Mesothelial cell of epicardium (in vitro differentiated cells): ENCODE measurements around the gene ADGRG6. TPM values are rescaled to one million over a fixed set of nuclear protein-coding genes. Genes with fewer than 3 reads are reported as not detected.

Experiments used
- DNase-seq, 2 experiments: peaks; one replicate each; pipeline ENCODE4 v3.0.0; 2021; ENCODE audit warnings: low spot score in 2 of 2; ENCODE audit not compliant: unreplicated experiment in 2 of 2
- H3K27ac Mint-ChIP-seq: 2 replicates; pipeline ENCODE4 v1.8.0; 2021; ENCODE audit warnings: mixed read lengths
- H3K27me3 Mint-ChIP-seq: 2 replicates; pipeline ENCODE4 v1.8.0; 2021; ENCODE audit warnings: low read depth, mixed read lengths
- H3K36me3 Mint-ChIP-seq: 2 replicates; pipeline ENCODE4 v1.8.0; 2021; ENCODE audit warnings: mixed read lengths
- H3K4me1 Mint-ChIP-seq: 2 replicates; pipeline ENCODE4 v1.8.0; 2021; ENCODE audit warnings: mixed read lengths
- H3K4me3 Mint-ChIP-seq: 2 replicates; pipeline ENCODE4 v1.8.0; 2021; ENCODE audit warnings: mild to moderate bottlenecking, moderate library complexity, mixed read lengths
- H3K9me3 Mint-ChIP-seq: 2 replicates; pipeline ENCODE4 v1.8.0; 2021; ENCODE audit warnings: mixed read lengths
- total RNA-seq: library from RNA; stranded (reverse); gene quantifications from 3 replicates; pipeline ENCODE4 v1.2.1, GENCODE V29; 2021
- TF ChIP-seq, protein P1 (sequence below): fragments of 200-600 bp; sonication (generic); IDR thresholded peaks from one replicate; pipeline ENCODE4 v1.5.0; 2021; ENCODE audit warnings: antibody characterized with exemption; ENCODE audit not compliant: unreplicated experiment

The ADGRG6 gene
- total RNA-seq, 1 donor from 2014 or later: 36.6 TPM

DNA sequence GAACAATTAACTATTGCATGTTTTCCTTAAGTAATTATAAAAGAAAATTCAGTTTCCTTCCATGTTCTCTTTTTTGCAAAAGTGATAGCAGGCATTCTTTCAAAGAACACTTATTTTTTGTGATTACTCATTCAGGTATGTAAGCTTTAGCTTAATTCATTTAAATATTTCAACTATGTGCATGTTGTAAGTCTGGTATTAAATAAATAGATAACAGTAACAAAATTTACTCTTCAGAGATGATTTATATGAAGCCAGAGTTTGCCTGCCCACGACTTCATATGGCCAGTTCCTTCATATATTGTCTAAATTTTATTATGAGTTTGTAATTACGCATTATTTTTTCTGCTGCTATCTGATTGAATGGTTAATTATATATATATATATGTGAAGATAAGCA lies 110.9 kb downstream of the ADGRG6 start:
- Mint-ChIP-seq H3K4me3 (no peak overlapping the region), H3K27ac (no peak overlapping the region), H3K9me3 (no peaks in the 10 kb centered on the region)

DNA sequence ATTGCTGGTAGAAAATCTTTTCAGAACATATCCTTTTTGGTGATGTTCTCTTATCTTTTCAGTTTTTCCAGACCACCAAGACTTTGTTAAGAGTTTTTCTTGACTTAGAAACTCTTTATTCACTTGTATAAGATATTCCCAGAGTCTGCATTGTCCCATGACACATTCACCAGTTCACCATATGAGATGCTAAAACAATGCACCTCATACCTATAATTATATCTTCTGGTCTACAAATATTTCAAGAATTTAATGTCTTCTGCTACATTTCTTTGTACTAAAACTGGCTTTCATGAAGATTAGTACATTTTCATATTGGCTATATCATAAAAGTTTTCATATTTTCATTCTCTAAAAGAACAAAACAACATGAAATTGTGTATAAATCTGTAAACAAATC lies 111.3 kb downstream of the ADGRG6 start:
- H3K27ac Mint-ChIP-seq: no peak overlapping the region
- no peaks in the 10 kb centered on the region for H3K9me3 Mint-ChIP-seq
- H3K36me3 Mint-ChIP-seq: no peaks in the 10 kb centered on the region
- H3K4me3 Mint-ChIP-seq: no peak overlapping the region
- TF ChIP-seq, protein P1, sequence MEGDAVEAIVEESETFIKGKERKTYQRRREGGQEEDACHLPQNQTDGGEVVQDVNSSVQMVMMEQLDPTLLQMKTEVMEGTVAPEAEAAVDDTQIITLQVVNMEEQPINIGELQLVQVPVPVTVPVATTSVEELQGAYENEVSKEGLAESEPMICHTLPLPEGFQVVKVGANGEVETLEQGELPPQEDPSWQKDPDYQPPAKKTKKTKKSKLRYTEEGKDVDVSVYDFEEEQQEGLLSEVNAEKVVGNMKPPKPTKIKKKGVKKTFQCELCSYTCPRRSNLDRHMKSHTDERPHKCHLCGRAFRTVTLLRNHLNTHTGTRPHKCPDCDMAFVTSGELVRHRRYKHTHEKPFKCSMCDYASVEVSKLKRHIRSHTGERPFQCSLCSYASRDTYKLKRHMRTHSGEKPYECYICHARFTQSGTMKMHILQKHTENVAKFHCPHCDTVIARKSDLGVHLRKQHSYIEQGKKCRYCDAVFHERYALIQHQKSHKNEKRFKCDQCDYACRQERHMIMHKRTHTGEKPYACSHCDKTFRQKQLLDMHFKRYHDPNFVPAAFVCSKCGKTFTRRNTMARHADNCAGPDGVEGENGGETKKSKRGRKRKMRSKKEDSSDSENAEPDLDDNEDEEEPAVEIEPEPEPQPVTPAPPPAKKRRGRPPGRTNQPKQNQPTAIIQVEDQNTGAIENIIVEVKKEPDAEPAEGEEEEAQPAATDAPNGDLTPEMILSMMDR: no peak
- H3K4me1 Mint-ChIP-seq: no peaks in the 10 kb centered on the region
- H3K27me3 Mint-ChIP-seq: no peaks in the 10 kb centered on the region
- DNase-seq: no peak

More for the DNA sequence above, 110.9 kb downstream of the ADGRG6 start:
- Mint-ChIP-seq H3K4me1 (no peaks in the 10 kb centered on the region), H3K36me3 (no peaks in the 10 kb centered on the region), H3K27me3 (no peaks in the 10 kb centered on the region)
- TF ChIP-seq, protein P1: no peak
- no peak for DNase-seq

DNA sequence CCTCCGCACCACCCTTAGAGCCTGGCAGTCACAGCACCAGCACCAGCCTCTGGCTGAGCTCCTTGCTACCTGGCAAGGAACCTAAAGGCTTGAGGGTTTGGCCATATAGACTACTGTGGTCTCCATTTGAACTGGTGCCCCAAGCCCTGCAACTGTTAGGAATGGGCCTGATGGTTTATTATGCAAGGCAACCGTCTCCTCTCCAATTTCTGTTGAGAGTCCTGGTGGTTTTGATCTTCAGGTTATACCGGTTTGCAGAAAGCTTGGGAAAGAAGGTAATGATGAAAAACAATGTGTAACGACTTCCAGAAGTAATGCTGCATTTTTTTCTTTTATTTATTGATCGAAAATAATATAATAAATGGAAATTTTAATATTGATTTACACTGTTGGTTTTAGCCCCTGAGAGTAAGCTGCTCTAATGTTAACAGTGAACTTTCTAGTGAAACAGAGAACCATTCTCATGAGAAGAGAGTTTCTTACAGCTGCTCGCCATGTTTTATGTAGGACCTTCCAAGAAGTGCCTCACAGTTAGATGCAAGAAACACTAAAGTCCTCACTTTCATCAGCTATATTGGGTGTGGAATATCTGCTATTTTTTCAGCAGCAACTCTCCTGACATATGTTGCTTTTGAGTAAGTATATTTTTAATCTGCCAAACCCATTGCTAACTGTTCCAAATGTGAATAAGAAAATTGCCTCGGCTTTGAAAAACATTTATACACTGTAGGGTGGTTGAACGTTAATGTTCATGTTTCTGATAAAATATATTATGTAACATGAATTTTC lies 112.8 kb downstream of the ADGRG6 start:
- Mint-ChIP-seq H3K4me3 (no peak overlapping the region), H3K4me1 (no peaks in the 10 kb centered on the region), H3K27ac (no peak overlapping the region), H3K27me3 (no peaks in the 10 kb centered on the region), H3K36me3 (peaks cover under 1% of the 10 kb centered on the region), H3K9me3 (no peaks in the 10 kb centered on the region)
- no peak for DNase-seq
- TF ChIP-seq, protein P1: no peak

DNA sequence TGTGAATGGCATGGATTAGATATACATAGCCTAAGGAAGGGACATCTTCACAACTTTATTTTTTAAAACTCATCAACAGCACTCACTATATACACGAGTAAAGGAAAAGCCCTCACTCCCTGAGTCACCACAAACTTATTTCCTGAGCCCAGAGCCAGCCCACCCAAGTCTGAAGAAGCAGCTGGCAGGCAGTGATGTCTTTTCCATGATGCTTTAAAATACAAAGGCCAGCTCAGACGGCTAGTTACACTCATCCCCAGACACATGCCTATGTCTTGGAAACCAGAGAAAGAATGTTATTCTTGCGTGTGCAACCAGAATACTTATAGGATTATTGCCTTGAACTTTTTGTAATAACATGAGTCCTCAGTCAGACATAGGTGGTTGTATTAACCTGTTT lies 114.4 kb downstream of the ADGRG6 start:
- Mint-ChIP-seq H3K4me3 (no peak overlapping the region), H3K9me3 (no peaks in the 10 kb centered on the region), H3K27ac (no peak overlapping the region), H3K4me1 (no peaks in the 10 kb centered on the region), H3K36me3 (peaks cover 9% of the 10 kb centered on the region), H3K27me3 (no peaks in the 10 kb centered on the region)
- TF ChIP-seq, protein P1: no peak
- DNase-seq: no peak

DNA sequence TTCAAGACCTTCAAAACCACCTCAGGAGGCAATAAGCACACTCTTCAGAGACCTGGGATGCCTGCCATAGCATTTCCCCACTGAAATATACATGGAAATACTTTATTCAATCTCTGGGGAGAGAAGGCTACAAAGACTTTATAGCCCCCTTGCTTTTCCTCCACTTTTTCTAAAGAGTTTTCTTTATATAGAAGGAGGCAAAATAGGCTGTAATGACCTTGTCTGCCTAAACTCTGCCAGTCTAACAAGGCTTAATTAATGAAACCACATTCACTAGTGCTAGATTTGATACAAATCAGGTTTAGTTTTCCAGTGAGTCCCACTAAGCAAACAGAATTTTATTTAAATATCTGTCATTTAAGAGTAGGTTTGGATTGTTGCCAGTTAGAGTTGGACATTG lies 114.9 kb downstream of the ADGRG6 start:
- TF ChIP-seq, protein P1: no peak

DNA sequence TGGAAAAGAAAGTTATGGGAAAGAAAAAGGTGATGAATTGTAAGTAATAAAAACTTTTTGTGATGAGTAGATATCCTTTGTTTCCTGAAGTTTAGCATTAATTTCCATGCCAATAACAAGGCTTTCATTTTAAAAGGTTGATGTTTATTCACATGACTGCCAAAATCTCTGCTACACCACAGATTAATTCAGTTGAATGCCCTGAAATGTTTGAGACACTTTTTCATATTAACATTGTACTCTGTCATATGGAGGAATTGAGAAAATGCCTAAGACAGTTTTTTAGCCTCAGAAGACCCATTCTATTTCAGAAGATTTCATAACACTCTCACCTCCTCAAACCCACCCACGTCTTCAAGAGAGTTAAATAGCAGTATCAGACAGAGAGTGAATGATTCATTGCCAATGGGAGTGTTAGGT lies 115.5 kb downstream of the ADGRG6 start:
- no peak overlapping the region for H3K4me3 Mint-ChIP-seq
- no peak for DNase-seq
- H3K4me1 Mint-ChIP-seq: no peaks in the 10 kb centered on the region
- peaks cover 3% of the 10 kb centered on the region for H3K9me3 Mint-ChIP-seq
- H3K36me3 Mint-ChIP-seq: peaks cover 11% of the 10 kb centered on the region
- no peak overlapping the region for H3K27ac Mint-ChIP-seq
- TF ChIP-seq, protein P1: no peak
- H3K27me3 Mint-ChIP-seq: no peaks in the 10 kb centered on the region

More for the DNA sequence above, 114.9 kb downstream of the ADGRG6 start:
- H3K27ac Mint-ChIP-seq: no peak overlapping the region
- no peaks in the 10 kb centered on the region for H3K4me1 Mint-ChIP-seq
- no peak overlapping the region for H3K4me3 Mint-ChIP-seq
- H3K36me3 Mint-ChIP-seq: peaks cover 9% of the 10 kb centered on the region
- no peaks in the 10 kb centered on the region for H3K27me3 Mint-ChIP-seq
- H3K9me3 Mint-ChIP-seq: no peaks in the 10 kb centered on the region
- DNase-seq: no peak
